Progenitor cell of endocrine pancreas (in vitro differentiated cells): ENCODE data around the gene MAML3. TPM values are rescaled to one million over a fixed set of nuclear protein-coding genes. Genes with fewer than 3 reads are reported as not detected.
"Not testable (repeated sequence)": the region's sequence is repeated elsewhere in the genome, so short reads cannot be mapped to it uniquely, and the experiment has no call there.

Source experiments
- DNase-seq: peaks from one replicate; pipeline ENCODE4 v3.0.0; 2021; ENCODE audit warnings: low spot score; ENCODE audit not compliant: unreplicated experiment
- H3K27ac Mint-ChIP-seq: 2 replicates; pipeline ENCODE4 v1.8.0; 2021; ENCODE audit warnings: mild to moderate bottlenecking, moderate library complexity, mixed read lengths
- H3K27me3 Mint-ChIP-seq: 2 replicates; pipeline ENCODE4 v1.8.0; 2021; ENCODE audit warnings: mixed read lengths
- H3K36me3 Mint-ChIP-seq: 2 replicates; pipeline ENCODE4 v1.8.0; 2022; ENCODE audit warnings: mixed read lengths; ENCODE audit not compliant: insufficient read depth
- H3K4me1 Mint-ChIP-seq: 2 replicates; pipeline ENCODE4 v1.8.0; 2021; ENCODE audit warnings: low read depth, mixed read lengths
- H3K4me3 Mint-ChIP-seq: 2 replicates; pipeline ENCODE4 v1.8.0; 2021; ENCODE audit warnings: low read depth, mild to moderate bottlenecking, moderate library complexity, mixed read lengths
- H3K9me3 Mint-ChIP-seq: 2 replicates; pipeline ENCODE4 v1.8.0; 2021; ENCODE audit warnings: low read depth, mixed read lengths
- CTCF ChIP-seq: fragments of 200-600 bp; sonication (generic); IDR thresholded peaks from one replicate; pipeline ENCODE4 v1.5.0; 2021; ENCODE audit warnings: antibody characterized with exemption, mild to moderate bottlenecking; ENCODE audit not compliant: unreplicated experiment
- total RNA-seq: library from RNA; stranded (reverse); gene quantifications from 2 replicates; pipeline ENCODE4 v1.2.1, GENCODE V29; 2021

The MAML3 gene
- total RNA-seq, 1 donor from 2014 or later: 48.5 TPM

GRCh38 chr4:139956507-139957017, 197.4 kb downstream of the MAML3 start:
- peaks cover 1% of the 10 kb centered on the region for H3K36me3 Mint-ChIP-seq
- H3K9me3 Mint-ChIP-seq: no peaks in the 10 kb centered on the region
- no peak overlapping the region for H3K4me3 Mint-ChIP-seq
- no peak for TF ChIP-seq CTCF
- no peak overlapping the region for H3K27ac Mint-ChIP-seq
- no peaks in the 10 kb centered on the region for H3K27me3 Mint-ChIP-seq
- DNase-seq: no peak
- H3K4me1 Mint-ChIP-seq: peaks cover 10% of the 10 kb centered on the region

- Mint-ChIP-seq H3K27ac (no peak overlapping the region), H3K4me1 (peaks cover 3% of the 10 kb centered on the region), H3K36me3 (peaks cover 3% of the 10 kb centered on the region), H3K4me3 (no peak overlapping the region), H3K9me3 (no peaks in the 10 kb centered on the region), H3K27me3 (no peaks in the 10 kb centered on the region)
- no peak for TF ChIP-seq CTCF
- no peak for DNase-seq
Measured at GRCh38 chr4:139955600-139955999, 198.4 kb downstream of the MAML3 start.

- peaks cover 4% of the 10 kb centered on the region for H3K9me3 Mint-ChIP-seq
- no peak for DNase-seq
- no peak for TF ChIP-seq CTCF
- no peak overlapping the region for H3K27ac Mint-ChIP-seq
- H3K4me1 Mint-ChIP-seq: peaks cover 3% of the 10 kb centered on the region
- no peaks in the 10 kb centered on the region for H3K27me3 Mint-ChIP-seq
- H3K36me3 Mint-ChIP-seq: peaks cover 3% of the 10 kb centered on the region
- H3K4me3 Mint-ChIP-seq: no peak overlapping the region
Measured at GRCh38 chr4:139954512-139954911, 199.5 kb downstream of the MAML3 start.

- DNase-seq: no peak
- H3K4me3 Mint-ChIP-seq: no peak overlapping the region
- H3K36me3 Mint-ChIP-seq: peaks cover 5% of the 10 kb centered on the region
- H3K9me3 Mint-ChIP-seq: peaks cover 4% of the 10 kb centered on the region
- no peaks in the 10 kb centered on the region for H3K27me3 Mint-ChIP-seq
- H3K4me1 Mint-ChIP-seq: peaks cover 5% of the 10 kb centered on the region
- no peak overlapping the region for H3K27ac Mint-ChIP-seq
- TF ChIP-seq CTCF: no peak
Measured at GRCh38 chr4:139951021-139951420, 203.0 kb downstream of the MAML3 start.

- Mint-ChIP-seq H3K9me3 (peaks cover 4% of the 10 kb centered on the region), H3K4me1 (peaks cover 5% of the 10 kb centered on the region), H3K36me3 (peaks cover 5% of the 10 kb centered on the region), H3K4me3 (no peak overlapping the region), H3K27me3 (no peaks in the 10 kb centered on the region), H3K27ac (no peak overlapping the region)
- DNase-seq: no peak
- no peak for TF ChIP-seq CTCF
Measured at GRCh38 chr4:139950568-139950967, 203.4 kb downstream of the MAML3 start.

- H3K27ac Mint-ChIP-seq, H3K36me3 Mint-ChIP-seq, H3K9me3 Mint-ChIP-seq, DNase-seq, H3K4me3 Mint-ChIP-seq, H3K27me3 Mint-ChIP-seq: not testable (repeated sequence)
- H3K4me1 Mint-ChIP-seq: peaks cover 12% of the 10 kb centered on the region
Measured at GRCh38 chr4:139944916-139945315, 209.1 kb downstream of the MAML3 start.
